H9 (cell line): ENCODE measurements around the gene DUSP23. TPM values are rescaled to one million over a fixed set of nuclear protein-coding genes. Genes with fewer than 3 reads are reported as not detected.

Experiments used
- DNase-seq: peaks from one replicate; pipeline ENCODE4 v3.0.0-alpha.2; 2017
- H2AFZ ChIP-seq: one replicate; pipeline ENCODE4 v1.6.1; 2013; ENCODE audit warnings: mild to moderate bottlenecking, low read length, control low read depth, moderate library complexity
- H2AK5ac ChIP-seq: 2 replicates; pipeline ENCODE4 v1.6.1; 2013; ENCODE audit warnings: low read length, control low read depth, mixed read lengths; ENCODE audit not compliant: insufficient read length
- H2BK120ac ChIP-seq: one replicate; pipeline ENCODE4 v1.6.1; 2013; ENCODE audit warnings: low read depth, mild to moderate bottlenecking, low read length, control low read depth, inconsistent platforms; ENCODE audit not compliant: poor library complexity, severe bottlenecking
- H2BK12ac ChIP-seq: 2 replicates; pipeline ENCODE4 v1.6.1; 2013; ENCODE audit warnings: low read length, control low read depth, mixed read lengths, low read depth; ENCODE audit not compliant: insufficient read length
- H2BK15ac ChIP-seq: 2 replicates; pipeline ENCODE4 v1.6.1; 2013; ENCODE audit warnings: low read depth, low read length, control low read depth
- H2BK20ac ChIP-seq: one replicate; pipeline ENCODE4 v1.6.1; 2013; ENCODE audit warnings: low read depth, mild to moderate bottlenecking, low read length, control low read depth, inconsistent platforms; ENCODE audit not compliant: poor library complexity, severe bottlenecking
- H2BK5ac ChIP-seq: 2 replicates; pipeline ENCODE4 v1.6.1; 2013; ENCODE audit warnings: low read length, control low read depth, mixed read lengths; ENCODE audit not compliant: insufficient read length
- H3K14ac ChIP-seq: 2 replicates; pipeline ENCODE4 v1.6.1; 2013; ENCODE audit warnings: low read length, control low read depth; ENCODE audit not compliant: insufficient read depth
- H3K18ac ChIP-seq: 2 replicates; pipeline ENCODE4 v1.6.1; 2013; ENCODE audit warnings: low read depth, mild to moderate bottlenecking, mixed read lengths, low read length, control low read depth; ENCODE audit not compliant: insufficient read length
- H3K23ac ChIP-seq: 2 replicates; pipeline ENCODE4 v1.6.1; 2013; ENCODE audit warnings: low read length, control low read depth, mixed read lengths, low read depth; ENCODE audit not compliant: insufficient read length
- H3K23me2 ChIP-seq: 2 replicates; pipeline ENCODE4 v1.6.1; 2013; ENCODE audit warnings: low read depth, mild to moderate bottlenecking, mixed read lengths, low read length, control low read depth; ENCODE audit not compliant: insufficient read length, poor library complexity, severe bottlenecking
- H3K27ac ChIP-seq: 2 replicates; pipeline ENCODE4 v1.5.1; 2013; ENCODE audit warnings: low read length, control low read depth, mixed read lengths, low read depth; ENCODE audit not compliant: insufficient read length
- H3K27me3 ChIP-seq: 2 replicates; pipeline ENCODE4 v1.6.1; 2013; ENCODE audit warnings: low read length, control low read depth, inconsistent platforms; ENCODE audit not compliant: insufficient read depth
- H3K4ac ChIP-seq: 2 replicates; pipeline ENCODE4 v1.6.1; 2013; ENCODE audit warnings: low read depth, mild to moderate bottlenecking, control low read depth, inconsistent platforms, low read length, moderate library complexity
- H3K4me1 ChIP-seq: 2 replicates; pipeline ENCODE4 v1.6.1; 2013; ENCODE audit warnings: low read length, control low read depth, inconsistent platforms; ENCODE audit not compliant: insufficient read depth
- H3K4me2 ChIP-seq: 2 replicates; pipeline ENCODE4 v1.6.1; 2013; ENCODE audit warnings: low read length, control low read depth, mixed read lengths; ENCODE audit not compliant: insufficient read length, insufficient read depth
- H3K56ac ChIP-seq: 2 replicates; pipeline ENCODE4 v1.6.1; 2013; ENCODE audit warnings: low read depth, mild to moderate bottlenecking, mixed read lengths, low read length, control low read depth; ENCODE audit not compliant: insufficient read length
- H3K79me1 ChIP-seq: 2 replicates; pipeline ENCODE4 v1.6.1; 2013; ENCODE audit warnings: low read depth, mild to moderate bottlenecking, moderate library complexity, low read length, control low read depth, inconsistent platforms; ENCODE audit not compliant: insufficient read depth, poor library complexity, severe bottlenecking
- H3K79me2 ChIP-seq: 2 replicates; pipeline ENCODE4 v1.6.1; 2013; ENCODE audit warnings: low read length, control low read depth, inconsistent platforms; ENCODE audit not compliant: insufficient read depth
- H3K9ac ChIP-seq: 2 replicates; pipeline ENCODE4 v1.6.1; 2013; ENCODE audit warnings: low read length, control low read depth, mixed read lengths; ENCODE audit not compliant: insufficient read length; ENCODE audit errors: extremely low read depth
- H3K9me3 ChIP-seq: one replicate; pipeline ENCODE4 v1.6.1; 2013; ENCODE audit warnings: low read depth, low read length, inconsistent platforms; ENCODE audit not compliant: control insufficient read depth
- H3T11ph ChIP-seq: one replicate; pipeline ENCODE4 v1.6.1; 2013; ENCODE audit warnings: mild to moderate bottlenecking, low read length, control low read depth, inconsistent platforms
- H4K20me1 ChIP-seq: one replicate; pipeline ENCODE4 v1.6.1; 2013; ENCODE audit not compliant: control insufficient read depth, insufficient read length, insufficient read depth
- H4K5ac ChIP-seq: 2 replicates; pipeline ENCODE4 v1.6.1; 2013; ENCODE audit warnings: low read depth, mild to moderate bottlenecking, mixed read lengths, low read length, control low read depth; ENCODE audit not compliant: insufficient read length
- H4K8ac ChIP-seq: replicated peaks from 2 replicates; pipeline ENCODE4 v1.6.1; 2013; ENCODE audit warnings: low read length, control low read depth, mixed read lengths, low read depth; ENCODE audit not compliant: insufficient read length
- H4K91ac ChIP-seq: 2 replicates; pipeline ENCODE4 v1.6.1; 2013; ENCODE audit warnings: low read depth, mild to moderate bottlenecking, moderate library complexity, mixed read lengths, low read length, control low read depth; ENCODE audit not compliant: insufficient read length
- H3K27ac Mint-ChIP-seq, 3 experiments: 2 replicates in 2 of 3; 3 replicates in 1 of 3; pipeline ENCODE4 v1.8.0; 2020 to 2021; ENCODE audit warnings: mixed read lengths in 3 of 3, mild to moderate bottlenecking in 1 of 3, moderate library complexity in 1 of 3
- H3K27me3 Mint-ChIP-seq: 2 replicates; pipeline ENCODE4 v1.8.0; 2021; ENCODE audit warnings: low read depth, mild to moderate bottlenecking, moderate library complexity, mixed read lengths
- H3K36me3 Mint-ChIP-seq, 3 experiments: 2 replicates in 2 of 3; 3 replicates in 1 of 3; pipeline ENCODE4 v1.8.0; 2020 to 2021; ENCODE audit warnings: low read depth in 3 of 3, mixed read lengths in 3 of 3; ENCODE audit not compliant: insufficient read depth in 1 of 3
- H3K4me1 Mint-ChIP-seq, 2 experiments: 2 replicates each; pipeline ENCODE4 v1.8.0; 2020; ENCODE audit warnings: mixed read lengths in 2 of 2
- H3K4me3 Mint-ChIP-seq, 2 experiments: 2 replicates in 1 of 2; 3 replicates in 1 of 2; pipeline ENCODE4 v1.8.0; 2020 to 2021; ENCODE audit warnings: mild to moderate bottlenecking in 2 of 2, mixed read lengths in 2 of 2, moderate library complexity in 1 of 2
- H3K9me3 Mint-ChIP-seq, 2 experiments: 2 replicates in 1 of 2; 3 replicates in 1 of 2; pipeline ENCODE4 v1.8.0; 2020; ENCODE audit warnings: mild to moderate bottlenecking in 2 of 2, mixed read lengths in 2 of 2, moderate library complexity in 1 of 2
- WGBS: extraction: QIAGEN DNeasy Blood & Tissue Kit; methylation state at CpG from one replicate; pipeline ENCODE4 v1.1.7; 2013; ENCODE audit warnings: missing lambda C conversion rate, low lambda C conversion rate, mixed read lengths; ENCODE audit not compliant: insufficient read length; ENCODE audit errors: extremely low coverage; 5-methylcytosine and 5-hydroxymethylcytosine counted together
- total RNA-seq: library from RNA; stranded (reverse); gene quantifications from 2 replicates; pipeline ENCODE4 v1.2.1, GENCODE V29; 2021
- TF ChIP-seq, protein P1 (sequence below): fragments of 200-600 bp; sonication (generic); conservative IDR thresholded peaks from 3 replicates; pipeline ENCODE4 v1.8.0; 2021; ENCODE audit warnings: antibody characterized with exemption, mild to moderate bottlenecking

DUSP23 gene
- total RNA-seq, 1 experiment from 2014 or later, result 25.0 TPM

- Histone ChIP-seq H4K20me1 (no peaks in the 10 kb centered on the region), H3K23ac (no peak overlapping the region), H3K27me3 (no peaks in the 10 kb centered on the region), H3K4ac (no peak overlapping the region), H2BK20ac (no peak overlapping the region), H2BK5ac (no peak overlapping the region), H4K5ac (no peak overlapping the region), H3K18ac (no peak overlapping the region), H2AFZ (no peak overlapping the region), H3K4me2 (no peak overlapping the region), H3K79me1 (no peaks in the 10 kb centered on the region), H3K27ac (no peak overlapping the region), H3K14ac (no peak overlapping the region), H2BK15ac (no peak overlapping the region), H3K56ac (no peak overlapping the region), H3K23me2 (no peaks in the 10 kb centered on the region), H3K4me1 (no peaks in the 10 kb centered on the region), H4K91ac (no peak overlapping the region), H3K79me2 (no peaks in the 10 kb centered on the region), H3T11ph (no peak overlapping the region), H3K9me3 (no peaks in the 10 kb centered on the region), H2BK12ac (no peak overlapping the region), H4K8ac (no peak overlapping the region), H2AK5ac (no peak overlapping the region), H3K9ac (no peak overlapping the region), H2BK120ac (no peak overlapping the region)
- peaks cover 2% of the 10 kb centered on the region; the same call in 1 of the 2 replicates for H3K27me3 Mint-ChIP-seq
- no CpG with 5 or more reads among the region's 3 CpGs for WGBS
- no peaks in the 10 kb centered on the region for H3K36me3 Mint-ChIP-seq
- no peak overlapping the region for H3K4me3 Mint-ChIP-seq
- H3K27ac Mint-ChIP-seq, result no peak overlapping the region
- no peaks in the 10 kb centered on the region; a peak in 1 of 5 replicates for H3K9me3 Mint-ChIP-seq
- TF ChIP-seq, protein P1, sequence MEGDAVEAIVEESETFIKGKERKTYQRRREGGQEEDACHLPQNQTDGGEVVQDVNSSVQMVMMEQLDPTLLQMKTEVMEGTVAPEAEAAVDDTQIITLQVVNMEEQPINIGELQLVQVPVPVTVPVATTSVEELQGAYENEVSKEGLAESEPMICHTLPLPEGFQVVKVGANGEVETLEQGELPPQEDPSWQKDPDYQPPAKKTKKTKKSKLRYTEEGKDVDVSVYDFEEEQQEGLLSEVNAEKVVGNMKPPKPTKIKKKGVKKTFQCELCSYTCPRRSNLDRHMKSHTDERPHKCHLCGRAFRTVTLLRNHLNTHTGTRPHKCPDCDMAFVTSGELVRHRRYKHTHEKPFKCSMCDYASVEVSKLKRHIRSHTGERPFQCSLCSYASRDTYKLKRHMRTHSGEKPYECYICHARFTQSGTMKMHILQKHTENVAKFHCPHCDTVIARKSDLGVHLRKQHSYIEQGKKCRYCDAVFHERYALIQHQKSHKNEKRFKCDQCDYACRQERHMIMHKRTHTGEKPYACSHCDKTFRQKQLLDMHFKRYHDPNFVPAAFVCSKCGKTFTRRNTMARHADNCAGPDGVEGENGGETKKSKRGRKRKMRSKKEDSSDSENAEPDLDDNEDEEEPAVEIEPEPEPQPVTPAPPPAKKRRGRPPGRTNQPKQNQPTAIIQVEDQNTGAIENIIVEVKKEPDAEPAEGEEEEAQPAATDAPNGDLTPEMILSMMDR, result no peak
- no peak for DNase-seq
- H3K4me1 Mint-ChIP-seq, result no peaks in the 10 kb centered on the region
Measured at GRCh38 chr1:159755451-159756007, 25.2 kb upstream of the DUSP23 start.
